Panc1 (cell line): ENCODE data around the gene FANCD2OS. TPM values are rescaled to one million over a fixed set of nuclear protein-coding genes. Genes with fewer than 3 reads are reported as not detected.
"Not testable (repeated sequence)": the region's sequence is repeated elsewhere in the genome, so short reads cannot be mapped to it uniquely, and the experiment has no call there.

Experiments used
- ATAC-seq: fragments of 200-7000 bp; cut with Tn5 transposase; 2 replicates; pipeline ENCODE4 v1.9.1; 2020; ENCODE audit warnings: mild to moderate bottlenecking, moderate library complexity
- BruUV-seq: library from RNA; stranded (reverse); fragments of 400-500 nt; replicated peaks from 2 replicates; lab custom pipeline; 2021; lab: Mats Ljungman, UMichigan
- CTCF ChIA-PET: fragments of 300-600 bp; sonication (Branson Sonifier 250); formaldehyde crosslinking; loops from one replicate; lab custom pipeline; 2022; ENCODE audit warnings: antibody characterized with exemption; lab: Charles Lee
- POLR2A ChIA-PET: fragments of 300-600 bp; sonication (Branson Sonifier 250); formaldehyde crosslinking; loops from one replicate; lab custom pipeline; 2022; ENCODE audit warnings: antibody characterized with exemption; lab: Charles Lee
- DNase-seq: peaks from one replicate; pipeline ENCODE4 v3.0.0-alpha.2; 2010; ENCODE audit warnings: low read depth, low spot score
- H3K27ac ChIP-seq: 2 replicates; pipeline ENCODE4 v1.5.1; 2011; ENCODE audit warnings: mild to moderate bottlenecking, low read length, inconsistent platforms
- H3K27me3 ChIP-seq: fragments of 200-500 bp; sonication (Bioruptor generic); 2 replicates; pipeline ENCODE4 v1.6.0; 2014; ENCODE audit warnings: low read length, inconsistent platforms; ENCODE audit not compliant: control insufficient read depth, insufficient read depth
- H3K36me3 ChIP-seq: fragments of 200-500 bp; sonication (Bioruptor generic); 2 replicates; pipeline ENCODE4 v1.5.1; 2014; ENCODE audit warnings: inconsistent platforms, mild to moderate bottlenecking, low read length, moderate library complexity; ENCODE audit not compliant: control insufficient read depth, insufficient read depth
- H3K4me1 ChIP-seq: 2 replicates; pipeline ENCODE4 v1.5.1; 2011; ENCODE audit warnings: inconsistent platforms, mild to moderate bottlenecking, low read length, moderate library complexity; ENCODE audit not compliant: control insufficient read depth, insufficient read depth
- H3K4me3 ChIP-seq, 2 experiments: 2 replicates each; pipeline ENCODE4 v1.5.1; 2011 to 2012; ENCODE audit warnings: low read depth in 2 of 2, low read length in 2 of 2, mild to moderate bottlenecking in 2 of 2, inconsistent platforms in 1 of 2, moderate library complexity in 1 of 2
- H3K9me3 ChIP-seq: fragments of 200-500 bp; sonication (Bioruptor generic); 2 replicates; pipeline ENCODE4 v1.5.1; 2014; ENCODE audit warnings: low read depth, mild to moderate bottlenecking, inconsistent platforms, low read length, moderate library complexity; ENCODE audit not compliant: control insufficient read depth, insufficient read depth
- POLR2AphosphoS5 ChIP-seq: IDR thresholded peaks from 2 replicates; pipeline ENCODE4 v1.6.1; 2012; ENCODE audit warnings: mild to moderate bottlenecking, low read depth, low read length, moderate library complexity
- SIN3A ChIP-seq: IDR thresholded peaks from 2 replicates; pipeline ENCODE4 v1.6.1; 2012; ENCODE audit warnings: low read depth, mild to moderate bottlenecking, low read length, moderate library complexity, borderline replicate concordance; ENCODE audit not compliant: insufficient read depth
- TCF7L2 ChIP-seq: IDR thresholded peaks from 2 replicates; pipeline ENCODE4 v1.6.1; 2011; ENCODE audit warnings: mild to moderate bottlenecking, low read depth, low read length, inconsistent platforms
- in situ Hi-C: cut with HindIII; loops from 2 replicates; pipeline ENCODE4 v1.10.0; 2016; ENCODE audit warnings: low sequenced_read_pairs, low pct_unique_long_range_greater_than_20kb
- intact Hi-C: fragments of 100-400 bp; cut with micrococcal nuclease; formaldehyde crosslinking; loops from one replicate; pipeline ENCODE4 v1.10.0; 2022; ENCODE audit not compliant: unreplicated experiment
- total RNA-seq: library from RNA; stranded (reverse); gene quantifications from one replicate; pipeline ENCODE4 v1.2.1, GENCODE V29; 2021; ENCODE audit not compliant: unreplicated experiment
- TF ChIP-seq, protein P1 (sequence below): fragments of 450-650 bp; IDR thresholded peaks from 2 replicates; pipeline ENCODE4 v1.5.1; 2017; ENCODE audit warnings: mild to moderate bottlenecking
- TF ChIP-seq, protein P2 (sequence below), 2 experiments: IDR thresholded peaks; 2 replicates each; pipeline ENCODE4 v1.6.1; 2011 to 2012; ENCODE audit warnings: low read depth in 2 of 2, control low read depth in 1 of 2, low read length in 1 of 2, mild to moderate bottlenecking in 1 of 2, moderate library complexity in 1 of 2; ENCODE audit not compliant: insufficient read depth in 1 of 2

The FANCD2OS gene
- total RNA-seq, 1 experiment from 2014 or later: not detected

DNA sequence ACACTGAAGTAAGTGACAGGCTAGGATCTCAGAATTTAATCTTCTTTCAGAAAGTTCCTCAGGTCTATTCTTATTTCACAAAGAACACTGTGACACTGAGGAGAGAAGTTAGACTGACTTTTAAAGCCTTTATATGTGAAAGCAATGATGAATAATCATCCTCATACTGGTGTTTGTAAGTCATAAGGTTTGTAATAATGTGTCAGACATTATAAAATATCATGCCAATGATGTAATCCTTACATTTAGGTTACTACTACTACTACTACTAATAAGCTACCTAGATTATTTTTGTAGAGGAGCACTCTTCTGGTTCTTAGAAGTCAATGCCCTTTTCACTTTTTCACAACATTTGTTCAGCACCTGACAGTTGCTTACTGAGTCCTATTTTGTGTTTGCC, 33.4 kb downstream of the FANCD2OS start:
- ATAC-seq: no peak
- BruUV-seq: no TSS peak
- no peaks in the 10 kb centered on the region for H3K9me3 ChIP-seq
- peaks cover 2% of the 10 kb centered on the region; the same call in 1 of the 2 replicates for H3K36me3 ChIP-seq
- intact Hi-C loops: no loop called here
- no peaks in the 10 kb centered on the region for H3K4me1 ChIP-seq
- no peak for DNase-seq
- TF ChIP-seq, protein P1, sequence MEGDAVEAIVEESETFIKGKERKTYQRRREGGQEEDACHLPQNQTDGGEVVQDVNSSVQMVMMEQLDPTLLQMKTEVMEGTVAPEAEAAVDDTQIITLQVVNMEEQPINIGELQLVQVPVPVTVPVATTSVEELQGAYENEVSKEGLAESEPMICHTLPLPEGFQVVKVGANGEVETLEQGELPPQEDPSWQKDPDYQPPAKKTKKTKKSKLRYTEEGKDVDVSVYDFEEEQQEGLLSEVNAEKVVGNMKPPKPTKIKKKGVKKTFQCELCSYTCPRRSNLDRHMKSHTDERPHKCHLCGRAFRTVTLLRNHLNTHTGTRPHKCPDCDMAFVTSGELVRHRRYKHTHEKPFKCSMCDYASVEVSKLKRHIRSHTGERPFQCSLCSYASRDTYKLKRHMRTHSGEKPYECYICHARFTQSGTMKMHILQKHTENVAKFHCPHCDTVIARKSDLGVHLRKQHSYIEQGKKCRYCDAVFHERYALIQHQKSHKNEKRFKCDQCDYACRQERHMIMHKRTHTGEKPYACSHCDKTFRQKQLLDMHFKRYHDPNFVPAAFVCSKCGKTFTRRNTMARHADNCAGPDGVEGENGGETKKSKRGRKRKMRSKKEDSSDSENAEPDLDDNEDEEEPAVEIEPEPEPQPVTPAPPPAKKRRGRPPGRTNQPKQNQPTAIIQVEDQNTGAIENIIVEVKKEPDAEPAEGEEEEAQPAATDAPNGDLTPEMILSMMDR: no peak
- TF ChIP-seq, protein P2, sequence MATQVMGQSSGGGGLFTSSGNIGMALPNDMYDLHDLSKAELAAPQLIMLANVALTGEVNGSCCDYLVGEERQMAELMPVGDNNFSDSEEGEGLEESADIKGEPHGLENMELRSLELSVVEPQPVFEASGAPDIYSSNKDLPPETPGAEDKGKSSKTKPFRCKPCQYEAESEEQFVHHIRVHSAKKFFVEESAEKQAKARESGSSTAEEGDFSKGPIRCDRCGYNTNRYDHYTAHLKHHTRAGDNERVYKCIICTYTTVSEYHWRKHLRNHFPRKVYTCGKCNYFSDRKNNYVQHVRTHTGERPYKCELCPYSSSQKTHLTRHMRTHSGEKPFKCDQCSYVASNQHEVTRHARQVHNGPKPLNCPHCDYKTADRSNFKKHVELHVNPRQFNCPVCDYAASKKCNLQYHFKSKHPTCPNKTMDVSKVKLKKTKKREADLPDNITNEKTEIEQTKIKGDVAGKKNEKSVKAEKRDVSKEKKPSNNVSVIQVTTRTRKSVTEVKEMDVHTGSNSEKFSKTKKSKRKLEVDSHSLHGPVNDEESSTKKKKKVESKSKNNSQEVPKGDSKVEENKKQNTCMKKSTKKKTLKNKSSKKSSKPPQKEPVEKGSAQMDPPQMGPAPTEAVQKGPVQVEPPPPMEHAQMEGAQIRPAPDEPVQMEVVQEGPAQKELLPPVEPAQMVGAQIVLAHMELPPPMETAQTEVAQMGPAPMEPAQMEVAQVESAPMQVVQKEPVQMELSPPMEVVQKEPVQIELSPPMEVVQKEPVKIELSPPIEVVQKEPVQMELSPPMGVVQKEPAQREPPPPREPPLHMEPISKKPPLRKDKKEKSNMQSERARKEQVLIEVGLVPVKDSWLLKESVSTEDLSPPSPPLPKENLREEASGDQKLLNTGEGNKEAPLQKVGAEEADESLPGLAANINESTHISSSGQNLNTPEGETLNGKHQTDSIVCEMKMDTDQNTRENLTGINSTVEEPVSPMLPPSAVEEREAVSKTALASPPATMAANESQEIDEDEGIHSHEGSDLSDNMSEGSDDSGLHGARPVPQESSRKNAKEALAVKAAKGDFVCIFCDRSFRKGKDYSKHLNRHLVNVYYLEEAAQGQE (IDR thresholded peaks at IDR 0.05; ENCODE audit: insufficient read depth in 1 of 2, low read depth in 2 of 2, low read length in 1 of 2): no peak
- TF ChIP-seq SIN3A: no peak
- TF ChIP-seq POLR2AphosphoS5: no peak
- no peak for TF ChIP-seq TCF7L2
- in situ Hi-C loops: no loop called here
- no peak overlapping the region for H3K27ac ChIP-seq
- CTCF ChIA-PET: no interaction called here
- POLR2A ChIA-PET: interaction anchor here (0.6 kb wide), 1 partner anchor 12 kb away, joined by 3 read pairs; no protein-coding TSS in a partner anchor
- H3K27me3 ChIP-seq: no peaks in the 10 kb centered on the region
- no peak overlapping the region for H3K4me3 ChIP-seq

- H3K36me3 ChIP-seq, H3K4me1 ChIP-seq, CTCF ChIA-PET, DNase-seq, H3K27ac ChIP-seq, BruUV-seq, POLR2A ChIA-PET, intact Hi-C loops, H3K27me3 ChIP-seq, H3K9me3 ChIP-seq, in situ Hi-C loops, H3K4me3 ChIP-seq, ATAC-seq: not testable (repeated sequence)
Measured at GRCh38 chr3:10070077-10070476, 38.0 kb downstream of the FANCD2OS start.

DNA sequence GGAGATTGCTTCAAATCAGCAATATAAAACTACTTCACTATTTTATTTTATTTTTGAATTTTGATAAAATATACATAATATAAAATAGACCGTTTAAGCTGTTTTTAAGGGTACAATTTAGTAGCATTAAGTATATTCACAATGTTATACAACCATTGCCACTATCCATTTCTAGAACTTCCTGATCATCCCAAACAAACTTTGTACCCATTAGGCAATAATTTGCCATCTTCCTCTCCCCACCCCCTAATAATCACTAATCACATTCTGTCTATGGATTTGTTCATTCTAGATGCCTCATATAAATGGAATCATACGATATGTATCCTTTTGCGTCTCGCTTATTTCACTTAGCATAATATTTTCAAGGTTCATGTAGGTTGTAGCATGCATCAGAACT, 53.0 kb downstream of the FANCD2OS start:
- H3K27me3 ChIP-seq: no peaks in the 10 kb centered on the region
- no peaks in the 10 kb centered on the region for H3K9me3 ChIP-seq
- BruUV-seq: no TSS peak
- H3K27ac ChIP-seq: no peak overlapping the region
- intact Hi-C loops: no loop called here
- H3K4me1 ChIP-seq: no peaks in the 10 kb centered on the region
- no peak overlapping the region for H3K4me3 ChIP-seq
- POLR2A ChIA-PET: no interaction called here
- TF ChIP-seq, protein P1: no peak
- TF ChIP-seq, protein P2 (IDR thresholded peaks at IDR 0.05; ENCODE audit: insufficient read depth in 1 of 2, low read depth in 2 of 2, low read length in 1 of 2): no peak
- no peak for TF ChIP-seq TCF7L2
- TF ChIP-seq POLR2AphosphoS5: no peak
- no peak for TF ChIP-seq SIN3A
- in situ Hi-C loops: no loop called here
- H3K36me3 ChIP-seq: no peaks in the 10 kb centered on the region; the same call in 1 of the 2 replicates
- DNase-seq: no peak
- CTCF ChIA-PET: no interaction called here
- ATAC-seq: no peak
